Panc1 (cell line): ENCODE measurements around the gene MORC2.

Source experiments
- CTCF ChIP-seq: fragments of 450-650 bp; IDR thresholded peaks from 2 replicates; pipeline ENCODE4 v1.5.1; 2017; ENCODE audit warnings: mild to moderate bottlenecking
- POLR2AphosphoS5 ChIP-seq: IDR thresholded peaks from 2 replicates; pipeline ENCODE4 v1.6.1; 2012; ENCODE audit warnings: mild to moderate bottlenecking, low read depth, low read length, moderate library complexity
- REST ChIP-seq, 2 experiments: IDR thresholded peaks; 2 replicates each; pipeline ENCODE4 v1.6.1; 2011 to 2012; ENCODE audit warnings: low read depth in 2 of 2, control low read depth in 1 of 2, low read length in 1 of 2, mild to moderate bottlenecking in 1 of 2, moderate library complexity in 1 of 2; ENCODE audit not compliant: insufficient read depth in 1 of 2
- SIN3A ChIP-seq: IDR thresholded peaks from 2 replicates; pipeline ENCODE4 v1.6.1; 2012; ENCODE audit warnings: low read depth, mild to moderate bottlenecking, low read length, moderate library complexity, borderline replicate concordance; ENCODE audit not compliant: insufficient read depth
- TCF7L2 ChIP-seq: IDR thresholded peaks from 2 replicates; pipeline ENCODE4 v1.6.1; 2011; ENCODE audit warnings: mild to moderate bottlenecking, low read depth, low read length, inconsistent platforms

GRCh38 chr22:30891781-30892180 is 76.8 kb downstream of the MORC2 start:
- TF ChIP-seq CTCF (no peak), SIN3A (no peak), REST (IDR thresholded peaks at IDR 0.05; ENCODE audit: insufficient read depth in 1 of 2, low read depth in 2 of 2, low read length in 1 of 2) (no peak), POLR2AphosphoS5 (no peak), TCF7L2 (no peak)
